H1 (cell line): ENCODE measurements around the gene DRAXIN. TPM values are rescaled to one million over a fixed set of nuclear protein-coding genes. Genes with fewer than 3 reads are reported as not detected.
A peak's percentile ranks its signal among the peaks of the same experiment; 100 is the strongest.

Experiments used
- CBX8 ChIP-seq: fragments of 300-800, 300-1000 bp; sonication (generic); IDR thresholded peaks from 2 replicates; pipeline ENCODE4 v1.7.1; 2016; ENCODE audit warnings: low read depth, low read length, borderline replicate concordance
- MAFK ChIP-seq: IDR thresholded peaks from 2 replicates; pipeline ENCODE4 v1.6.1; 2012; ENCODE audit warnings: low read depth, mild to moderate bottlenecking, improper control_type of control experiment, low read length
- RBBP5 ChIP-seq: IDR thresholded peaks from 2 replicates; pipeline ENCODE4 v1.7.1; 2012; ENCODE audit warnings: low read depth, mild to moderate bottlenecking, inconsistent platforms, low read length, moderate library complexity, borderline replicate concordance
- SIRT6 ChIP-seq: IDR thresholded peaks from one replicate; pipeline ENCODE4 v1.7.1; 2012; ENCODE audit warnings: low read length, inconsistent platforms
- SIX5 ChIP-seq: IDR thresholded peaks from 2 replicates; pipeline ENCODE4 v1.6.1; 2011; ENCODE audit warnings: mild to moderate bottlenecking, low read depth, low read length
- SP1 ChIP-seq: IDR thresholded peaks from 2 replicates; pipeline ENCODE4 v1.6.1; 2011; ENCODE audit warnings: low read depth, low read length
- TAF7 ChIP-seq: optimal IDR thresholded peaks from 2 replicates; pipeline ENCODE3; 2011; ENCODE audit warnings: low read depth, mild to moderate bottlenecking, inconsistent platforms, low read length, moderate library complexity, borderline replicate concordance
- polyA plus RNA-seq, 7 experiments: library from polyadenylated mRNA; depleted of rRNA in 3 of 7; stranded (reverse) in 5 of 7; unstranded in 2 of 7; fragments of >200 nt in 5 of 7; fragments of 200-250 nt in 2 of 7; gene quantifications; 1 replicate in 5 of 7; 2 replicates in 1 of 7; 4 replicates in 1 of 7; pipeline versions ENCODE4 v1.2.1 to v1.2.3, GENCODE V29; 2011 to 2013; ENCODE audit warnings: missing spikeins in 2 of 7, mixed read lengths in 2 of 7
- total RNA-seq: library from RNA; stranded (reverse); fragmentation: NEBNext Ultra II Directional; extraction: Animal tissue kit (Norgen Biotek cat#: 25700); gene quantifications from 2 replicates; pipeline ENCODE4 v1.2.1, GENCODE V29; 2021
- TF ChIP-seq, protein P1 (sequence below): fragments of 300-600 bp; sonication (generic); IDR thresholded peaks from 2 replicates; pipeline ENCODE4 v1.7.1; 2012; ENCODE audit warnings: low read length, moderate library complexity, mild to moderate bottlenecking, inconsistent platforms; ENCODE audit not compliant: insufficient replicate concordance
- TF ChIP-seq, protein P2 (sequence below): IDR thresholded peaks from 2 replicates; pipeline ENCODE4 v1.6.1; 2012; ENCODE audit warnings: inconsistent platforms

Gene DRAXIN
- total and polyA plus RNA-seq, 2 of the 8 experiments (the other 6 are each of a cell fraction or from before 2014, with no cell fraction given): 4.6 to 17.6 TPM

DNA sequence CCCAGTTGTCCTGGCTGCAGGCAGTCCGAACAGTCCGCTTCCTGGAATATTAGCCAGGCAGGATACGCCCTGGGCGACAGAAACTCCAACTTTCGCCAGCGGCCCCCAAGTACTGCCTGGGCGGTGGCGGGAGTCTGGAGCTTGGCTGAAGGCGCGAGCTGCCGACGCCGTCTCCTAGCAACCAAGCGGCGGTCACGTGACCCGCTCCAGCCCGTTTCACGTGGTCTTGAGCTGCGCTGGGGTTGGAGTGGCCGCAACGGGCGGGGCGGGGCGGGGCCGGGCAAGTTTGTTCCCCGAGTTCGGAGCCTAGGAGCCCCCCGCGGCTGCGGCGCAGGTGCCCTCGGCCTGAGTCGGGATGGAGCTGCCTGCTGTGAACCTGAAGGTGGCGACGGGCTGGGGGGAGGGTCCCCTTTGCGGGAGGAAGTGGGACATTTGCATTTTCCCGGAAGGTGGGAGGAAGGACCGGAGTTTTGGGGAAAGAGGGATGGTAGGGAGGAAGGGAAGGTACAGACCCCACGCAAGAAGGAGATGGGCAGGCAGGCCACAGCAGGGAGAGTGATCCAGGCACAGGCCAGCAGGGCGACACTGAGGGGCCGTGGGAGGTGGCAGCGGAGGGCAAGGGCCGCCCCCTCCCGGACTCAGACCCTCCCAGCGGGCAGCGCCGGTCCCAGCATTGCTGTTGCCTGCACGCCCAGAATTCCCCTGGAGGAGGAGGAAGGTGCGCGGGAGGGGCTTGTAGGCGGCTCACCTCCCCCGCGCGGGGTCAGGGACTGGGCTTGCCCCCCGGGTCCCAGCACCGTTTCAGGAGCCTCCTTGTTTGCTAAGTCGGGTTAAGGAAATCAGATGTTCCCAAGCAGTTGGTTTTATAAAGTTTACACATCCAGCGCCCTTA, 44.6 kb downstream of the DRAXIN start, which contains the start of gene AGTRAP (continued):
- TF ChIP-seq, protein P1, sequence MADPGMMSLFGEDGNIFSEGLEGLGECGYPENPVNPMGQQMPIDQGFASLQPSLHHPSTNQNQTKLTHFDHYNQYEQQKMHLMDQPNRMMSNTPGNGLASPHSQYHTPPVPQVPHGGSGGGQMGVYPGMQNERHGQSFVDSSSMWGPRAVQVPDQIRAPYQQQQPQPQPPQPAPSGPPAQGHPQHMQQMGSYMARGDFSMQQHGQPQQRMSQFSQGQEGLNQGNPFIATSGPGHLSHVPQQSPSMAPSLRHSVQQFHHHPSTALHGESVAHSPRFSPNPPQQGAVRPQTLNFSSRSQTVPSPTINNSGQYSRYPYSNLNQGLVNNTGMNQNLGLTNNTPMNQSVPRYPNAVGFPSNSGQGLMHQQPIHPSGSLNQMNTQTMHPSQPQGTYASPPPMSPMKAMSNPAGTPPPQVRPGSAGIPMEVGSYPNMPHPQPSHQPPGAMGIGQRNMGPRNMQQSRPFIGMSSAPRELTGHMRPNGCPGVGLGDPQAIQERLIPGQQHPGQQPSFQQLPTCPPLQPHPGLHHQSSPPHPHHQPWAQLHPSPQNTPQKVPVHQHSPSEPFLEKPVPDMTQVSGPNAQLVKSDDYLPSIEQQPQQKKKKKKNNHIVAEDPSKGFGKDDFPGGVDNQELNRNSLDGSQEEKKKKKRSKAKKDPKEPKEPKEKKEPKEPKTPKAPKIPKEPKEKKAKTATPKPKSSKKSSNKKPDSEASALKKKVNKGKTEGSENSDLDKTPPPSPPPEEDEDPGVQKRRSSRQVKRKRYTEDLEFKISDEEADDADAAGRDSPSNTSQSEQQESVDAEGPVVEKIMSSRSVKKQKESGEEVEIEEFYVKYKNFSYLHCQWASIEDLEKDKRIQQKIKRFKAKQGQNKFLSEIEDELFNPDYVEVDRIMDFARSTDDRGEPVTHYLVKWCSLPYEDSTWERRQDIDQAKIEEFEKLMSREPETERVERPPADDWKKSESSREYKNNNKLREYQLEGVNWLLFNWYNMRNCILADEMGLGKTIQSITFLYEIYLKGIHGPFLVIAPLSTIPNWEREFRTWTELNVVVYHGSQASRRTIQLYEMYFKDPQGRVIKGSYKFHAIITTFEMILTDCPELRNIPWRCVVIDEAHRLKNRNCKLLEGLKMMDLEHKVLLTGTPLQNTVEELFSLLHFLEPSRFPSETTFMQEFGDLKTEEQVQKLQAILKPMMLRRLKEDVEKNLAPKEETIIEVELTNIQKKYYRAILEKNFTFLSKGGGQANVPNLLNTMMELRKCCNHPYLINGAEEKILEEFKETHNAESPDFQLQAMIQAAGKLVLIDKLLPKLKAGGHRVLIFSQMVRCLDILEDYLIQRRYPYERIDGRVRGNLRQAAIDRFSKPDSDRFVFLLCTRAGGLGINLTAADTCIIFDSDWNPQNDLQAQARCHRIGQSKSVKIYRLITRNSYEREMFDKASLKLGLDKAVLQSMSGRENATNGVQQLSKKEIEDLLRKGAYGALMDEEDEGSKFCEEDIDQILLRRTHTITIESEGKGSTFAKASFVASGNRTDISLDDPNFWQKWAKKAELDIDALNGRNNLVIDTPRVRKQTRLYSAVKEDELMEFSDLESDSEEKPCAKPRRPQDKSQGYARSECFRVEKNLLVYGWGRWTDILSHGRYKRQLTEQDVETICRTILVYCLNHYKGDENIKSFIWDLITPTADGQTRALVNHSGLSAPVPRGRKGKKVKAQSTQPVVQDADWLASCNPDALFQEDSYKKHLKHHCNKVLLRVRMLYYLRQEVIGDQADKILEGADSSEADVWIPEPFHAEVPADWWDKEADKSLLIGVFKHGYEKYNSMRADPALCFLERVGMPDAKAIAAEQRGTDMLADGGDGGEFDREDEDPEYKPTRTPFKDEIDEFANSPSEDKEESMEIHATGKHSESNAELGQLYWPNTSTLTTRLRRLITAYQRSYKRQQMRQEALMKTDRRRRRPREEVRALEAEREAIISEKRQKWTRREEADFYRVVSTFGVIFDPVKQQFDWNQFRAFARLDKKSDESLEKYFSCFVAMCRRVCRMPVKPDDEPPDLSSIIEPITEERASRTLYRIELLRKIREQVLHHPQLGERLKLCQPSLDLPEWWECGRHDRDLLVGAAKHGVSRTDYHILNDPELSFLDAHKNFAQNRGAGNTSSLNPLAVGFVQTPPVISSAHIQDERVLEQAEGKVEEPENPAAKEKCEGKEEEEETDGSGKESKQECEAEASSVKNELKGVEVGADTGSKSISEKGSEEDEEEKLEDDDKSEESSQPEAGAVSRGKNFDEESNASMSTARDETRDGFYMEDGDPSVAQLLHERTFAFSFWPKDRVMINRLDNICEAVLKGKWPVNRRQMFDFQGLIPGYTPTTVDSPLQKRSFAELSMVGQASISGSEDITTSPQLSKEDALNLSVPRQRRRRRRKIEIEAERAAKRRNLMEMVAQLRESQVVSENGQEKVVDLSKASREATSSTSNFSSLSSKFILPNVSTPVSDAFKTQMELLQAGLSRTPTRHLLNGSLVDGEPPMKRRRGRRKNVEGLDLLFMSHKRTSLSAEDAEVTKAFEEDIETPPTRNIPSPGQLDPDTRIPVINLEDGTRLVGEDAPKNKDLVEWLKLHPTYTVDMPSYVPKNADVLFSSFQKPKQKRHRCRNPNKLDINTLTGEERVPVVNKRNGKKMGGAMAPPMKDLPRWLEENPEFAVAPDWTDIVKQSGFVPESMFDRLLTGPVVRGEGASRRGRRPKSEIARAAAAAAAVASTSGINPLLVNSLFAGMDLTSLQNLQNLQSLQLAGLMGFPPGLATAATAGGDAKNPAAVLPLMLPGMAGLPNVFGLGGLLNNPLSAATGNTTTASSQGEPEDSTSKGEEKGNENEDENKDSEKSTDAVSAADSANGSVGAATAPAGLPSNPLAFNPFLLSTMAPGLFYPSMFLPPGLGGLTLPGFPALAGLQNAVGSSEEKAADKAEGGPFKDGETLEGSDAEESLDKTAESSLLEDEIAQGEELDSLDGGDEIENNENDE: no peak
- 0 out of 2 replicates have a peak, but pooled peaks have one; percentile 57 for TF ChIP-seq RBBP5
- no peak for TF ChIP-seq CBX8
- no peak for TF ChIP-seq MAFK
- TF ChIP-seq SP1: no peak
- TF ChIP-seq SIRT6: no peak
- no peak for TF ChIP-seq SIX5
- TF ChIP-seq TAF7: peak; percentile 35
- TF ChIP-seq, protein P2, sequence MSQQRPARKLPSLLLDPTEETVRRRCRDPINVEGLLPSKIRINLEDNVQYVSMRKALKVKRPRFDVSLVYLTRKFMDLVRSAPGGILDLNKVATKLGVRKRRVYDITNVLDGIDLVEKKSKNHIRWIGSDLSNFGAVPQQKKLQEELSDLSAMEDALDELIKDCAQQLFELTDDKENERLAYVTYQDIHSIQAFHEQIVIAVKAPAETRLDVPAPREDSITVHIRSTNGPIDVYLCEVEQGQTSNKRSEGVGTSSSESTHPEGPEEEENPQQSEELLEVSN: peak; percentile 67
